PC-3 (cell line): Measurements from ENCODE around the gene SPNS1.

Experiments
- CTCF ChIP-seq: fragments of 300-600 bp; sonication (generic); conservative IDR thresholded peaks from 2 replicates; pipeline ENCODE4 v1.5.1; 2017; ENCODE audit warnings: antibody characterized with exemption, low read depth, mild to moderate bottlenecking, low read length
- EZH2 ChIP-seq: fragments of 300-600 bp; sonication (generic); IDR thresholded peaks from one replicate; pipeline ENCODE4 v1.6.1; 2017; ENCODE audit warnings: antibody characterized with exemption, mild to moderate bottlenecking, low read length; ENCODE audit not compliant: unreplicated experiment

GRCh38 chr16:28950648-28951409 is 23.7 kb upstream of the SPNS1 start, which contains the start of gene NFATC2IP:
- TF ChIP-seq CTCF (no peak), EZH2 (no peak)
